ENCODE data around the gene SNORC. TPM values are rescaled to one million over a fixed set of nuclear protein-coding genes. Genes with fewer than 3 reads are reported as not detected.

SNORC gene
- total RNA-seq, 1 donor from 2014 or later = 5.0 TPM

DNA sequence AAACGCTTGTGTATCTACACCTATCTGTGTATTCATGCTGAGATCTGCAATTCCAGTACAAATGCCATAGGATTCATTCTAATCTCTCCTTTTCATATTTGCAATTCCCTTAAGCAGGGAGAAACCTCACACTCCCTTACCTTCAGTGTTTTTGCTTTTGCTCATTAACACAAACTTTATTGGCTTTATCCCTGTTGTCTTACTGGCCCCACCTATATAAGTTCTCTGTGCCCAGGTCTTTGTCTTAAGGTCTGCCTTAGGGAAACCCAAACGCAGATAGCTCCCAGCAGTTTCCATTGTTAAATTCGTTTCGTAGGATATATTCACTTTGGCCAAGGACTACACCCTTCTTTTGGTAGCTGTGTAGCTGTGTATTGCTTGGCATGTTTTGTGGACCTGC is 4.0 kb upstream of the SNORC start:
- TF ChIP-seq, protein P1, sequence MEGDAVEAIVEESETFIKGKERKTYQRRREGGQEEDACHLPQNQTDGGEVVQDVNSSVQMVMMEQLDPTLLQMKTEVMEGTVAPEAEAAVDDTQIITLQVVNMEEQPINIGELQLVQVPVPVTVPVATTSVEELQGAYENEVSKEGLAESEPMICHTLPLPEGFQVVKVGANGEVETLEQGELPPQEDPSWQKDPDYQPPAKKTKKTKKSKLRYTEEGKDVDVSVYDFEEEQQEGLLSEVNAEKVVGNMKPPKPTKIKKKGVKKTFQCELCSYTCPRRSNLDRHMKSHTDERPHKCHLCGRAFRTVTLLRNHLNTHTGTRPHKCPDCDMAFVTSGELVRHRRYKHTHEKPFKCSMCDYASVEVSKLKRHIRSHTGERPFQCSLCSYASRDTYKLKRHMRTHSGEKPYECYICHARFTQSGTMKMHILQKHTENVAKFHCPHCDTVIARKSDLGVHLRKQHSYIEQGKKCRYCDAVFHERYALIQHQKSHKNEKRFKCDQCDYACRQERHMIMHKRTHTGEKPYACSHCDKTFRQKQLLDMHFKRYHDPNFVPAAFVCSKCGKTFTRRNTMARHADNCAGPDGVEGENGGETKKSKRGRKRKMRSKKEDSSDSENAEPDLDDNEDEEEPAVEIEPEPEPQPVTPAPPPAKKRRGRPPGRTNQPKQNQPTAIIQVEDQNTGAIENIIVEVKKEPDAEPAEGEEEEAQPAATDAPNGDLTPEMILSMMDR (conservative IDR thresholded peaks at IDR 0.05; ENCODE audit: low read depth, low read length) = no peak
- DNase-seq (ENCODE audit: low read depth) = no peak
- H3K4me3 ChIP-seq (ENCODE audit: low read depth, low read length) = no peak overlapping the region

GRCh38 chr2:232869138-232870017 is 686 bp upstream of the SNORC start:
- DNase-seq (ENCODE audit: low read depth) = no peak
- TF ChIP-seq, protein P1 (conservative IDR thresholded peaks at IDR 0.05; ENCODE audit: low read depth, low read length) = no peak
- H3K4me3 ChIP-seq (ENCODE audit: low read depth, low read length) = no peak overlapping the region

DNA sequence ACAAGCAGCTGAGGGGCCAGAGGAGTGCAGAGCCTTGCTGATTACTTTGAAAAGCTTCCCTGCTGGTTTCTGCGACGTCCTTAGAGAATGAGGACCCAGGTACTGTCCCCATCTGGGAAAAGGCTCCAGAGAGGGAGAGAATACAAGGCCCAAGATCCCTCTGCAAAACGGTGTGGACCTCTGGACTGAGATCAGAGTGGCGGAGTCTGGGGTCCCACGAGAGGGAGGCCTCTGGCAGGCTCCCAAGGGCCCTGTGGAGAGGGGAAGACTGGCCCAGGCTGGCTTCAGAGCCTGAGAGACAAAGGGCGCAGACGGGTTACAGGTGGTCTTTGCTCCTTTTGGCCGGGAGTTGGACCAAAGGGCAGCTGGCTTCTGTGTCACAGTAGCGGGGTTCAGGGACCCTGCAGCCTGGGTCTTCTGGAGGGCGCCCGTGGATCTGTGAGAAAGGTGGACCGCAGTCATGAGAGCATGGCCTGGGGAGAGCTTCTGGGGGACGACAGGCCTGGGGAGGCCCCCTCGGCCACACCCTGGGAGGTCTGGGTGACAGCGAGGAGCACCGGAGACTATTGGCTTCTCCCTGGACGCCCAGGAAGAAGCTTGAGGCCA is 805 bp downstream of the SNORC start:
- no peak for DNase-seq (ENCODE audit: low read depth)
- H3K4me3 ChIP-seq (ENCODE audit: low read depth, low read length) = no peak overlapping the region
- TF ChIP-seq, protein P1 (conservative IDR thresholded peaks at IDR 0.05; ENCODE audit: low read depth, low read length) = no peak

GRCh38 chr2:232871418-232871834 is 1.4 kb downstream of the SNORC start:
- DNase-seq (ENCODE audit: low read depth) = no peak
- H3K4me3 ChIP-seq (ENCODE audit: low read depth, low read length) = no peak overlapping the region
- TF ChIP-seq, protein P1 (conservative IDR thresholded peaks at IDR 0.05; ENCODE audit: low read depth, low read length) = no peak

DNA sequence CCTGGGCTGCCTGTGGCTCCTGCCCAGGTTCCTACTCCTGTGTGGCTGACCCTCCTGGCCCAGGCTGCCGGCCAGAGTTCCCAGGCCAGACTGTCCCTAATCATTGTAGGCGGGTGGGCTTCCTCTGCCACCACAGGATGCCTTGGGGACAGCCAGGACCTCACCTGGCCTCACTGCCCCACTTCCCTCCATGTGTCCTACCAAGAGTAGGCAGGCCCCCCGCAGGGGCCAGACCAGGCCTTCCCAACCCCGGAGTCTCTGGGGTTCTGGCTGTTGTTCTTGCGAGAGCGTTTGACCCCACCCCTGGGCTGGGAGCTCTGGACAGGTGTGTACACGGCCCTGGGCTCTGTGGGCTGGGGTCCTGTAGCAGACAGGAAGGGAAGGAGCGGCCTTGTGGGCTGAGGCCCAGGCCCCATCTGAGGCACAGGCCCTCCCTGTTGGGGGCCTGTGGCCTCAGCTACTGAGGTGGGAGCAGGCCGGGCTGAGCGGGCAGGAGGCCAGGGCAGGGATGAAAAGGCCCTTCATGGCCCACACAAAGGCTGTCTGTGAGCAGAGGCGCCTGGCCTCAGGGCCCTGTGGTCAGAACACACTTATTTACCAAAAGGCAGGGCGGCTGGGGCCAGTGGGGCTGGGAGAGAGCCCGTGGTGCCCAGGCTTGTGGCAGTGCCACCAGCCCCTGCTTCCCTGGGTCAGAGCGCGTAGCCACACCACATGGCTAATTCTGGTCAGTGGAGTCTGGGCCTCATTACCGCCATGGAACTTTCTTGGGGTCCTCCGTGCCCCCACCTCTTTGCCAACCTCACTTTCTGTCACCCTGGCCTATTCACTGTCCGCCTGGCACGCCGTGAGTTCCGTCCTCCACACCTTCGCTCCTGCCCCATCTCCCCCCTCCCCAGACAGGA is 2.0 kb downstream of the SNORC start:
- TF ChIP-seq, protein P1 (conservative IDR thresholded peaks at IDR 0.05; ENCODE audit: low read depth, low read length) = no peak
- H3K4me3 ChIP-seq (ENCODE audit: low read depth, low read length) = no peak overlapping the region
- no peak for DNase-seq (ENCODE audit: low read depth)

GRCh38 chr2:232872826-232873225 is 2.8 kb downstream of the SNORC start:
- TF ChIP-seq, protein P1 (conservative IDR thresholded peaks at IDR 0.05; ENCODE audit: low read depth, low read length) = no peak
- H3K4me3 ChIP-seq (ENCODE audit: low read depth, low read length) = no peak overlapping the region
- DNase-seq (ENCODE audit: low read depth) = no peak
